GM18498 (cell line): ENCODE measurements around the gene CLCC1.
"Not testable (repeated sequence)": the region's sequence is repeated elsewhere in the genome, so short reads cannot be mapped to it uniquely, and the experiment has no call there.

Source experiments
- ATAC-seq: cut with Tn5 transposase; IDR thresholded peaks from one replicate; pipeline ENCODE4 v1.9.1; 2021; ENCODE audit warnings: mild to moderate bottlenecking, moderate library complexity; ENCODE audit not compliant: unreplicated experiment

CLCC1 gene

GRCh38 chr1:108963052-108963686, at the start of gene CLCC1:
CLCC1 (minus strand) TSS chr1:108963484; CDS start chr1:108950437, 13,047 bp downstream.
- ATAC-seq = peak; percentile 95

- ATAC-seq = no peak
These were observed 48.1 kb upstream of the CLCC1 start for GRCh38 chr1:109011335-109011734.

GRCh38 chr1:108996622-108997021, 33.3 kb upstream of the CLCC1 start:
- not testable (repeated sequence) for ATAC-seq

GRCh38 chr1:108983114-108983513, 19.8 kb upstream of the CLCC1 start:
- ATAC-seq = no peak

GRCh38 chr1:108976658-108977057, 13.4 kb upstream of the CLCC1 start:
- no peak for ATAC-seq

- ATAC-seq = no peak
These were observed 9.7 kb upstream of the CLCC1 start for GRCh38 chr1:108972951-108973350.

GRCh38 chr1:108969346-108969745, 6.1 kb upstream of the CLCC1 start:
- ATAC-seq = no peak

- ATAC-seq = no peak
These were observed 618 bp downstream of the CLCC1 start for GRCh38 chr1:108962681-108963051.

GRCh38 chr1:108961752-108962486, 1.4 kb downstream of the CLCC1 start:
- no peak for ATAC-seq

GRCh38 chr1:108961198-108961597, 2.1 kb downstream of the CLCC1 start:
- no peak for ATAC-seq

GRCh38 chr1:108960719-108961118, 2.6 kb downstream of the CLCC1 start:
- ATAC-seq = no peak

GRCh38 chr1:108957888-108958287, 5.4 kb downstream of the CLCC1 start:
- ATAC-seq = no peak

- ATAC-seq = no peak
These were observed 7.4 kb downstream of the CLCC1 start for GRCh38 chr1:108955881-108956280.

GRCh38 chr1:108955111-108955510, 8.2 kb downstream of the CLCC1 start:
- no peak for ATAC-seq

GRCh38 chr1:108953452-108953851, 9.8 kb downstream of the CLCC1 start:
- ATAC-seq = no peak

- no peak for ATAC-seq
These were observed 12.0 kb downstream of the CLCC1 start for GRCh38 chr1:108951242-108951641.

GRCh38 chr1:108949044-108949443, 14.2 kb downstream of the CLCC1 start:
- no peak for ATAC-seq

GRCh38 chr1:108947871-108948525, 15.3 kb downstream of the CLCC1 start:
- ATAC-seq = no peak

- ATAC-seq = no peak
These were observed 27.1 kb downstream of the CLCC1 start for GRCh38 chr1:108936170-108936569.

GRCh38 chr1:108933944-108934343, 29.3 kb downstream of the CLCC1 start:
- ATAC-seq = no peak

- ATAC-seq = not testable (repeated sequence)
These were observed 35.7 kb downstream of the CLCC1 start for GRCh38 chr1:108927565-108927964.

GRCh38 chr1:108925920-108926319, 37.4 kb downstream of the CLCC1 start:
- ATAC-seq = no peak
